ENCODE measurements around the gene PHKG2.

DNA sequence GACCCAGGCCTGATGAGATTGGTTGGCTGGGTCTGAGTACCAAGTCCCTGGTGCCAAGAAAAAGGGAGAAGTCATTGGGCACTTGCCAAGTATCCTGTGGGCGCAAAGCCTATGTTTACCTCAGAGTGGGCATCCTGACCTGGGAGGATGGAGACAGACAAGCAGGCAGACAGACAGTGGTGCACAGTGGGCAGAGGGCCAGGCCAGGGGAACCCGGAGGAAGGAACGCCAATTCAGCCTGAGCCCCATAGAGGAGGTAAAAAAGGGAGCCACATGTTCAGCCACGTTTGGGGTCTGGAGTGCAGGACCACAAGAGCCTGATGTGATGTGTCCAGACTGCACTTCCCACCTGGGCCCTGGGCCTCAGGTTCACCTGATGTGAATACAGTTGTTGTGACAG is 5.4 kb downstream of the PHKG2 start:
- TF ChIP-seq, protein P1, sequence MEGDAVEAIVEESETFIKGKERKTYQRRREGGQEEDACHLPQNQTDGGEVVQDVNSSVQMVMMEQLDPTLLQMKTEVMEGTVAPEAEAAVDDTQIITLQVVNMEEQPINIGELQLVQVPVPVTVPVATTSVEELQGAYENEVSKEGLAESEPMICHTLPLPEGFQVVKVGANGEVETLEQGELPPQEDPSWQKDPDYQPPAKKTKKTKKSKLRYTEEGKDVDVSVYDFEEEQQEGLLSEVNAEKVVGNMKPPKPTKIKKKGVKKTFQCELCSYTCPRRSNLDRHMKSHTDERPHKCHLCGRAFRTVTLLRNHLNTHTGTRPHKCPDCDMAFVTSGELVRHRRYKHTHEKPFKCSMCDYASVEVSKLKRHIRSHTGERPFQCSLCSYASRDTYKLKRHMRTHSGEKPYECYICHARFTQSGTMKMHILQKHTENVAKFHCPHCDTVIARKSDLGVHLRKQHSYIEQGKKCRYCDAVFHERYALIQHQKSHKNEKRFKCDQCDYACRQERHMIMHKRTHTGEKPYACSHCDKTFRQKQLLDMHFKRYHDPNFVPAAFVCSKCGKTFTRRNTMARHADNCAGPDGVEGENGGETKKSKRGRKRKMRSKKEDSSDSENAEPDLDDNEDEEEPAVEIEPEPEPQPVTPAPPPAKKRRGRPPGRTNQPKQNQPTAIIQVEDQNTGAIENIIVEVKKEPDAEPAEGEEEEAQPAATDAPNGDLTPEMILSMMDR (IDR thresholded peaks at IDR 0.05): no peak
- no peak for TF ChIP-seq ZFX (IDR thresholded peaks at IDR 0.05; ENCODE audit: borderline replicate concordance)

Measured in 22Rv1 (cell line).